Glutamatergic neuron (in vitro differentiated cells): ENCODE measurements around the gene GIT2. TPM values are rescaled to one million over a fixed set of nuclear protein-coding genes. Genes with fewer than 3 reads are reported as not detected.

ENCODE experiments used
- DNase-seq: peaks from one replicate; pipeline ENCODE4 v3.0.0; 2022
- H3K27ac Mint-ChIP-seq: one replicate; pipeline ENCODE4 v1.8.0; 2020; ENCODE audit warnings: mild to moderate bottlenecking, mixed read lengths, inconsistent platforms; ENCODE audit not compliant: unreplicated experiment
- H3K27me3 Mint-ChIP-seq: one replicate; pipeline ENCODE4 v1.8.0; 2020; ENCODE audit warnings: mild to moderate bottlenecking, moderate library complexity, mixed read lengths, inconsistent platforms; ENCODE audit not compliant: unreplicated experiment
- H3K36me3 Mint-ChIP-seq: one replicate; pipeline ENCODE4 v1.8.0; 2020; ENCODE audit warnings: mild to moderate bottlenecking, mixed read lengths, inconsistent platforms; ENCODE audit not compliant: unreplicated experiment
- H3K4me1 Mint-ChIP-seq: one replicate; pipeline ENCODE4 v1.8.0; 2020; ENCODE audit warnings: mild to moderate bottlenecking, low read depth, mixed read lengths, inconsistent platforms; ENCODE audit not compliant: unreplicated experiment
- H3K4me3 Mint-ChIP-seq: one replicate; pipeline ENCODE4 v1.8.0; 2020; ENCODE audit warnings: mild to moderate bottlenecking, mixed read lengths, inconsistent platforms; ENCODE audit not compliant: unreplicated experiment
- H3K9me3 Mint-ChIP-seq: one replicate; pipeline ENCODE4 v1.8.0; 2020; ENCODE audit warnings: mild to moderate bottlenecking, moderate library complexity, mixed read lengths, inconsistent platforms; ENCODE audit not compliant: unreplicated experiment
- total RNA-seq: library from RNA; stranded (reverse); fragmentation: NEBNext Ultra II Directional; extraction: Animal tissue kit (Norgen Biotek cat#: 25700); gene quantifications from one replicate; pipeline ENCODE4 v1.2.1, GENCODE V29; 2021; ENCODE audit not compliant: unreplicated experiment
- TF ChIP-seq, protein P1 (sequence below): fragments of 200-600 bp; sonication (generic); IDR thresholded peaks from one replicate; pipeline ENCODE4 v1.5.0; 2021; ENCODE audit not compliant: partially characterized antibody, unreplicated experiment

GIT2 gene
- total RNA-seq, 1 donor from 2014 or later: 54.9 TPM

DNA sequence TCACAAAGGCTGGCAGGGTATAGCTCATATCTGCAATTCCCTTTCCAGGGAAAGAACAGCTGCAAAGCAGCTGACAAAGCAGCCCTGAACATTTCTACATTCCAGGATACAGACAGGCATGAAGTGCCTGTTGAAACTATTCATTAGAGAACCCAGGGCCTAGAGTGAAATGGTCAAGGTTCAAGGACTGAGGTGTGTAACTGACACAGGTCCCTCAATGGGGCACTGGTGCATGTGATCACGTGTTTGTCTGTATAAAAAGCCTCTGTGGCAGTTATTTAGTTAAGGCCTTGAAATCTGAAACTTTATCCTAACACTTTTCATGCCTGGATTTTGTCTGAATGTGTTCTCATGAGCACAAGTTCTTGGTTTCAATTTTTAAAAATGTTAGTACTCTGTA, 47.1 kb downstream of the GIT2 start:
- no peak for DNase-seq
- H3K27me3 Mint-ChIP-seq: peaks cover 3% of the 10 kb centered on the region
- TF ChIP-seq, protein P1, sequence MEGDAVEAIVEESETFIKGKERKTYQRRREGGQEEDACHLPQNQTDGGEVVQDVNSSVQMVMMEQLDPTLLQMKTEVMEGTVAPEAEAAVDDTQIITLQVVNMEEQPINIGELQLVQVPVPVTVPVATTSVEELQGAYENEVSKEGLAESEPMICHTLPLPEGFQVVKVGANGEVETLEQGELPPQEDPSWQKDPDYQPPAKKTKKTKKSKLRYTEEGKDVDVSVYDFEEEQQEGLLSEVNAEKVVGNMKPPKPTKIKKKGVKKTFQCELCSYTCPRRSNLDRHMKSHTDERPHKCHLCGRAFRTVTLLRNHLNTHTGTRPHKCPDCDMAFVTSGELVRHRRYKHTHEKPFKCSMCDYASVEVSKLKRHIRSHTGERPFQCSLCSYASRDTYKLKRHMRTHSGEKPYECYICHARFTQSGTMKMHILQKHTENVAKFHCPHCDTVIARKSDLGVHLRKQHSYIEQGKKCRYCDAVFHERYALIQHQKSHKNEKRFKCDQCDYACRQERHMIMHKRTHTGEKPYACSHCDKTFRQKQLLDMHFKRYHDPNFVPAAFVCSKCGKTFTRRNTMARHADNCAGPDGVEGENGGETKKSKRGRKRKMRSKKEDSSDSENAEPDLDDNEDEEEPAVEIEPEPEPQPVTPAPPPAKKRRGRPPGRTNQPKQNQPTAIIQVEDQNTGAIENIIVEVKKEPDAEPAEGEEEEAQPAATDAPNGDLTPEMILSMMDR: no peak
- H3K4me1 Mint-ChIP-seq: peaks cover 38% of the 10 kb centered on the region
- H3K36me3 Mint-ChIP-seq: no peaks in the 10 kb centered on the region
- H3K27ac Mint-ChIP-seq: peak overlapping the region; percentile 25
- H3K4me3 Mint-ChIP-seq: no peak overlapping the region
- H3K9me3 Mint-ChIP-seq: peaks cover 2% of the 10 kb centered on the region

DNA sequence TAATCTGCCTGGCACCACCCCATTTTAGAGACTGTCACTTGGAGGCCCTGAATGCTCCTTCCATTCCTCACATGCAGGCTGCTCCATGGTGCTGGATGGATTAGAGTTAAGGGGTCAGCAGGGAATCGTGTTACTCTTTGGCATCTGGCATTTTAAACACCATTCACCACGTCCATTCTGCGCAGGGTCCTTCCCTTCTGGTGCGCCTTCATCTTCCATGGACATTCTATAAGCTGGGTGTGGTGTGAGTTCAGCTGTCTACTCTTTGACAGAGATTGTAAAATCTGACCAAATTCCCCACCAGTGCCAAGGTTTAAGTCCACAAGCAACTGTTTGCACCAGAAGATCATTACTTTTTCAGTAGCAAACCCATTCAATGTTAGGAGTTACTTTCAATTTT, 47.8 kb downstream of the GIT2 start:
- DNase-seq: no peak
- H3K9me3 Mint-ChIP-seq: peaks cover 2% of the 10 kb centered on the region
- no peak overlapping the region for H3K4me3 Mint-ChIP-seq
- TF ChIP-seq, protein P1: no peak
- peaks cover 38% of the 10 kb centered on the region for H3K4me1 Mint-ChIP-seq
- H3K36me3 Mint-ChIP-seq: no peaks in the 10 kb centered on the region
- peaks cover 3% of the 10 kb centered on the region for H3K27me3 Mint-ChIP-seq
- peak overlapping the region; percentile 70 for H3K27ac Mint-ChIP-seq

DNA sequence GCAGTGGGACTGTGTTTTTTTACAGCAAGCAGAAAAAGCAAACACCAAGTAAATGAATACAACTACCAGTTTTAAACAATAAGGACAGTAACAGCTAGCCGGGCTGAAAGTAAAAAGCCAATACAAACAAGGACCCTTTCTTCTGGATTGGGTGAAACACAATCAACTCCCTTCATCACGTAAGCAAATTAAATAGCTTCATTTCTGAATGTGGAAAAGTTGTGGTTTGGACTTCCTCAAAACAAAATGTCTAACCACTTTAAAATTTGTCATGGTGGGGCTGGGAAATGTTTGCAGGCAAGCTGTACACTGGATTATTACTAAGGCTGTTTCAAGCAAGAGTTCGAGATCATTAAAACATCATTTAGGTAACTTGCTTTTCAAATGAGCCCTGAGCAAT, 48.6 kb downstream of the GIT2 start:
- peaks cover 2% of the 10 kb centered on the region for H3K27me3 Mint-ChIP-seq
- no peaks in the 10 kb centered on the region for H3K36me3 Mint-ChIP-seq
- H3K9me3 Mint-ChIP-seq: no peaks in the 10 kb centered on the region
- TF ChIP-seq, protein P1: no peak
- no peak overlapping the region for H3K4me3 Mint-ChIP-seq
- peak overlapping the region; percentile 52 for H3K27ac Mint-ChIP-seq
- peaks cover 33% of the 10 kb centered on the region for H3K4me1 Mint-ChIP-seq
- no peak for DNase-seq

DNA sequence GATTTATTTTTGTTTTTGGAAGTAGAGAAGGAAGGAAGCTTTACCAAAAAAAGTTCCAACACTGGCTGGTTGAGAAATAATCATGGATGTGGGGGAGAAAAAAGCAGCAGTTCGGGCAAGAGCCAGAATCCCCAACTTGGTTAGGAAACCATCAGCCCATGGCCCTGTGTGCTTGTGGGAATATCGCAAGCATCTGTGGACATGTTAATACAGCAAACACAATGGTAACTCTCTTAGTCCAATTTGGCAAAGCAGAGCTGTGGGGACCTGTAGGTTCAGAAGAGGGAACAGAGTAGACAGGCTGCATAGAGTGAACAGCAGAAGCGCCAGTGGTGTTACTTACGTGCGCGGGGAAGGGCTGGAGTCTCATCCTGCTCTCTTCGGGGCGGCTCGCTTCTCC, 49.3 kb downstream of the GIT2 start:
- peak overlapping the region; percentile 52 for H3K27ac Mint-ChIP-seq
- no peaks in the 10 kb centered on the region for H3K36me3 Mint-ChIP-seq
- TF ChIP-seq, protein P1: no peak
- H3K4me3 Mint-ChIP-seq: peak overlapping the region; percentile 23
- DNase-seq: no peak
- no peaks in the 10 kb centered on the region for H3K27me3 Mint-ChIP-seq
- no peaks in the 10 kb centered on the region for H3K9me3 Mint-ChIP-seq
- peaks cover 27% of the 10 kb centered on the region for H3K4me1 Mint-ChIP-seq

DNA sequence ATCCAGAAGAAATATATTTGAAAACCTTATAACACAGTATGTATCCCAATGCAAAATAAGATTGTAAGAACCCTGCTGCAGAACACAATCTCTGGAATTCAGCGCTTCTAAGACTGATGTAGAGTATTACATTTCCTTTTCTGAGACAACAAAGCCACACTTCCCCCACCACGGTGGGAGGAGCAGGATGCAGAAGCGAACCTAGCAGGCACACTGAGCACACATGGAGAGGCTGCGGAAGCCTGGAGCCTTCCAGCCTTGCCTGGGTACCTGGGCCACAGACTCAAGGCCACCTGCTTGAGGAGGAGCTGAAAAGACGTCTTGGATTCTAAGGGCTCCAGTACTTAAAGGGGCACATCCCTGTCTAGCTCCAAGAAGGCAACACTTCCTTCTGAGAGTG, 49.7 kb downstream of the GIT2 start:
- H3K4me1 Mint-ChIP-seq: peaks cover 24% of the 10 kb centered on the region
- H3K4me3 Mint-ChIP-seq: peak overlapping the region; percentile 23
- H3K36me3 Mint-ChIP-seq: no peaks in the 10 kb centered on the region
- H3K27me3 Mint-ChIP-seq: no peaks in the 10 kb centered on the region
- peak overlapping the region; percentile 52 for H3K27ac Mint-ChIP-seq
- DNase-seq: no peak
- TF ChIP-seq, protein P1: no peak
- H3K9me3 Mint-ChIP-seq: no peaks in the 10 kb centered on the region
